Neural progenitor cell (in vitro differentiated cells): ENCODE measurements around the gene HMGB1. TPM values are rescaled to one million over a fixed set of nuclear protein-coding genes. Genes with fewer than 3 reads are reported as not detected.

Source experiments
- DNase-seq: peaks from one replicate; pipeline ENCODE4 v3.0.0-alpha.2; 2016; ENCODE audit warnings: low spot score
- H2AFZ ChIP-seq: fragments of 200-600 bp; sonication (generic); replicated peaks from 2 replicates; pipeline ENCODE4 v1.6.1; 2016; ENCODE audit warnings: antibody characterized with exemption
- H3F3A ChIP-seq: fragments of 200-600 bp; sonication (generic); 2 replicates; pipeline ENCODE4 v1.6.1; 2016; ENCODE audit warnings: antibody characterized with exemption, low read depth
- H3K27ac ChIP-seq: fragments of 200-600 bp; sonication (generic); 2 replicates; pipeline ENCODE4 v1.5.1; 2016; ENCODE audit warnings: mild to moderate bottlenecking
- H3K27me3 ChIP-seq: fragments of 200-600 bp; sonication (generic); 2 replicates; pipeline ENCODE4 v1.6.1; 2016; ENCODE audit warnings: mild to moderate bottlenecking, moderate library complexity
- H3K36me3 ChIP-seq: fragments of 200-600 bp; sonication (generic); 2 replicates; pipeline ENCODE4 v1.5.1; 2016
- H3K4me1 ChIP-seq: fragments of 200-600 bp; sonication (generic); 2 replicates; pipeline ENCODE4 v1.6.1; 2016; ENCODE audit warnings: mixed run types
- H3K4me2 ChIP-seq: fragments of 200-600 bp; sonication (generic); 2 replicates; pipeline ENCODE4 v1.6.1; 2016
- H3K4me3 ChIP-seq: fragments of 200-600 bp; sonication (generic); 2 replicates; pipeline ENCODE4 v1.5.1; 2016
- H3K79me2 ChIP-seq: fragments of 200-600 bp; sonication (generic); 2 replicates; pipeline ENCODE4 v1.6.1; 2016; ENCODE audit warnings: low read depth
- H3K9ac ChIP-seq: fragments of 200-600 bp; sonication (generic); 2 replicates; pipeline ENCODE4 v1.6.1; 2016
- H3K9me3 ChIP-seq: fragments of 200-600 bp; sonication (generic); 2 replicates; pipeline ENCODE4 v1.5.1; 2016; ENCODE audit warnings: low read depth
- H4K20me1 ChIP-seq: fragments of 200-600 bp; sonication (generic); 2 replicates; pipeline ENCODE4 v1.6.1; 2016; ENCODE audit warnings: low read depth
- H3K27ac Mint-ChIP-seq: 3 replicates; pipeline ENCODE4 v1.8.0; 2021; ENCODE audit warnings: mixed read lengths
- H3K27me3 Mint-ChIP-seq: 2 replicates; pipeline ENCODE4 v1.8.0; 2022; ENCODE audit warnings: low read depth, mild to moderate bottlenecking, inconsistent platforms, moderate library complexity, mixed read lengths; ENCODE audit not compliant: insufficient read depth
- H3K36me3 Mint-ChIP-seq: 3 replicates; pipeline ENCODE4 v1.8.0; 2021; ENCODE audit warnings: mixed read lengths
- H3K4me1 Mint-ChIP-seq: 3 replicates; pipeline ENCODE4 v1.8.0; 2021; ENCODE audit warnings: mixed read lengths
- H3K4me3 Mint-ChIP-seq: 3 replicates; pipeline ENCODE4 v1.8.0; 2021; ENCODE audit warnings: mild to moderate bottlenecking, moderate library complexity, mixed read lengths
- H3K9me3 Mint-ChIP-seq: 3 replicates; pipeline ENCODE4 v1.8.0; 2020; ENCODE audit warnings: mixed read lengths
- EZH2 ChIP-seq: fragments of 200-600 bp; sonication (generic); IDR thresholded peaks from 2 replicates; pipeline ENCODE4 v1.6.1; 2017; ENCODE audit warnings: antibody characterized with exemption, mild to moderate bottlenecking, moderate library complexity
- EZH2phosphoT487 ChIP-seq: fragments of 200-600 bp; sonication (generic); IDR thresholded peaks from 2 replicates; pipeline ENCODE4 v1.6.1; 2017; ENCODE audit warnings: antibody characterized with exemption
- total RNA-seq: library from RNA; depleted of rRNA; stranded (reverse); fragments of >200 nt; gene quantifications from 2 replicates; pipeline ENCODE4 v1.2.3, GENCODE V29; 2015; ENCODE audit warnings: low replicate concordance
- TF ChIP-seq, protein P1 (sequence below): fragments of 200-600 bp; sonication (generic); IDR thresholded peaks from 2 replicates; pipeline ENCODE4 v1.5.1; 2017; ENCODE audit warnings: antibody characterized with exemption, mild to moderate bottlenecking

The HMGB1 gene
- total RNA-seq, 1 donor from 2014 or later = 1,493 TPM

DNA sequence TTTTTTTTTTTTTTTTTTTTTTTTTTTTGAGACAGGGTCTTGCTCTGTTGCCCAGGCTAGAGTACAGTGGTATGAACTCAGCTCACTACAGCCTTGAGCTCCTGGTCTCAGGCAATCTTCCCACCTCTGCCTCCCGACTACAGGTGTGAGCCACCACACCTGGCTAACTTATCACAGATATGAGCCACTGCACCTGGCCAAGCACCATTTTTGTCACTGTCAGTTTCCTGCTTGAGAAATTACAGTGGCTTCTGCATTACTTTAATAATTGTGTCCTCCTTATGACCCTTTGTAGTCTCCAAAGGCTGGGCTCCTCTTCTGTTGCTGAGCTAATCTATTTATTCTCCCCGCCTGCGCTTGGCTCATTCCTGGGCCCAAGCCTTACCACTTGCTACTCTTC, 27.4 kb downstream of the HMGB1 start:
- Histone ChIP-seq H3K27me3 (no peaks in the 10 kb centered on the region), H3K36me3 (no peaks in the 10 kb centered on the region), H4K20me1 (no peaks in the 10 kb centered on the region), H3K9me3 (no peaks in the 10 kb centered on the region), H3K4me1 (no peaks in the 10 kb centered on the region), H3K79me2 (no peaks in the 10 kb centered on the region), H3K4me2 (no peak overlapping the region), H3F3A (no peaks in the 10 kb centered on the region), H2AFZ (no peak overlapping the region), H3K9ac (no peak overlapping the region), H3K27ac (no peak overlapping the region), H3K4me3 (no peak overlapping the region)
- H3K36me3 Mint-ChIP-seq = no peaks in the 10 kb centered on the region
- peaks cover 2% of the 10 kb centered on the region for H3K9me3 Mint-ChIP-seq
- no peak for TF ChIP-seq EZH2
- peaks cover 6% of the 10 kb centered on the region for H3K27me3 Mint-ChIP-seq
- H3K27ac Mint-ChIP-seq = no peak overlapping the region
- peaks cover 4% of the 10 kb centered on the region for H3K4me1 Mint-ChIP-seq
- no peak for DNase-seq
- no peak overlapping the region for H3K4me3 Mint-ChIP-seq

DNA sequence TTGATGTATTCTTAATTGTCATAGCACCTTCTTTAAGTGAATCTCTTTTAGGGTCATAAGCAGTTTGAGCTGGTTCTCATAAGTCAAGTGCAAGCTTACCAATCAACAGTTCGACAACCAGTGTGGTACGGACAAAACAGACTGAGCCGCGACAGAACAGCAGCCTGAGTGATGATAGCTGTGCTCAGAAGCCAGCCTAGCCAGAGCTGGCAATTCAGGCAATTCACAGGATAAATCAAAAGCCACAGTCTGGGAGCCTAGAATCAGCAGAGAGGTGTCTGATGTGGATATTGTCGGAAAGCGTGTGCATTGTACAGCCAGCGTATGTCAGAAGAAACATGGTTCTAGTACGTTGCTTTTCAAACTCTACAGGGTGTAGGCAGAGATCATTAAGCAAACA, 28.6 kb downstream of the HMGB1 start:
- H3K9me3 Mint-ChIP-seq = no peaks in the 10 kb centered on the region

DNA sequence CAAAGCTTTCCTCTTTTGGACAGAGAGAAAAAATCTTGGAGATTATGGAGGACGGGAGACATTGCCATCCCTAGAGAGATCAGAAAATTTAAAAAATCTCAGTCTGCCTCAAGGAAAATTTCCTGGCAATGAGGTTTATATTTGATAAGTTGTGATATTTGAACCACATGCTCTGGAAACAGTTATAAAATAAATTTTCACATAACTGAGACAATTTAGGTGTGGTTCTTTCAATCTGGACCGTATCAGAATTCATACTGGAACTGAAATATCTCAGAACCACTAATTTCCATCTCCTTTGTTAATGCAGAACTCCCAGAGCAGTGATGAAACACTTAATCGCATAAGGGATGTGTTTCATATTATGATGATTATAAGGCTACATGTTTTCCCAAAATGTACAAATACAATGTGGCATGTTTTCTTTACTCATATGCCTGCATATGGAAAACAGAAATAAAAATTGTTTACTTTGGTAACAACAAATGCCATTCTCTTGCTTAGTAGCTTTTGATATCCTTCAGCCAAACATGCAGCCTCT, 29.8 kb downstream of the HMGB1 start:
- Mint-ChIP-seq H3K27me3 (peaks cover 6% of the 10 kb centered on the region), H3K4me1 (no peaks in the 10 kb centered on the region), H3K9me3 (no peaks in the 10 kb centered on the region), H3K27ac (no peak overlapping the region), H3K36me3 (no peaks in the 10 kb centered on the region), H3K4me3 (no peak overlapping the region)
- Histone ChIP-seq H3F3A (no peaks in the 10 kb centered on the region), H3K79me2 (no peaks in the 10 kb centered on the region), H4K20me1 (no peaks in the 10 kb centered on the region), H3K9me3 (no peaks in the 10 kb centered on the region), H3K36me3 (no peaks in the 10 kb centered on the region), H2AFZ (no peak overlapping the region), H3K27me3 (no peaks in the 10 kb centered on the region), H3K9ac (no peak overlapping the region), H3K4me3 (no peak overlapping the region), H3K27ac (no peak overlapping the region), H3K4me1 (no peaks in the 10 kb centered on the region), H3K4me2 (no peak overlapping the region)
- no peak for DNase-seq
- no peak for TF ChIP-seq EZH2phosphoT487
- TF ChIP-seq, protein P1, sequence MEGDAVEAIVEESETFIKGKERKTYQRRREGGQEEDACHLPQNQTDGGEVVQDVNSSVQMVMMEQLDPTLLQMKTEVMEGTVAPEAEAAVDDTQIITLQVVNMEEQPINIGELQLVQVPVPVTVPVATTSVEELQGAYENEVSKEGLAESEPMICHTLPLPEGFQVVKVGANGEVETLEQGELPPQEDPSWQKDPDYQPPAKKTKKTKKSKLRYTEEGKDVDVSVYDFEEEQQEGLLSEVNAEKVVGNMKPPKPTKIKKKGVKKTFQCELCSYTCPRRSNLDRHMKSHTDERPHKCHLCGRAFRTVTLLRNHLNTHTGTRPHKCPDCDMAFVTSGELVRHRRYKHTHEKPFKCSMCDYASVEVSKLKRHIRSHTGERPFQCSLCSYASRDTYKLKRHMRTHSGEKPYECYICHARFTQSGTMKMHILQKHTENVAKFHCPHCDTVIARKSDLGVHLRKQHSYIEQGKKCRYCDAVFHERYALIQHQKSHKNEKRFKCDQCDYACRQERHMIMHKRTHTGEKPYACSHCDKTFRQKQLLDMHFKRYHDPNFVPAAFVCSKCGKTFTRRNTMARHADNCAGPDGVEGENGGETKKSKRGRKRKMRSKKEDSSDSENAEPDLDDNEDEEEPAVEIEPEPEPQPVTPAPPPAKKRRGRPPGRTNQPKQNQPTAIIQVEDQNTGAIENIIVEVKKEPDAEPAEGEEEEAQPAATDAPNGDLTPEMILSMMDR = no peak
- TF ChIP-seq EZH2 = no peak

More for the DNA sequence above, 28.6 kb downstream of the HMGB1 start:
- H3F3A ChIP-seq = no peaks in the 10 kb centered on the region
- TF ChIP-seq EZH2phosphoT487 (no peak), EZH2 (no peak)
- TF ChIP-seq, protein P1 = no peak
- Mint-ChIP-seq H3K27me3 (peaks cover 6% of the 10 kb centered on the region), H3K4me1 (no peaks in the 10 kb centered on the region), H3K4me3 (no peak overlapping the region), H3K27ac (no peak overlapping the region), H3K36me3 (no peaks in the 10 kb centered on the region)
- no peaks in the 10 kb centered on the region for H3K9me3 ChIP-seq
- H3K27ac ChIP-seq = no peak overlapping the region
- no peaks in the 10 kb centered on the region for H3K79me2 ChIP-seq
- H2AFZ ChIP-seq = no peak overlapping the region
- no peaks in the 10 kb centered on the region for H3K27me3 ChIP-seq
- no peak overlapping the region for H3K9ac ChIP-seq
- H3K36me3 ChIP-seq = no peaks in the 10 kb centered on the region
- no peak for DNase-seq
- no peak overlapping the region for H3K4me3 ChIP-seq
- H4K20me1 ChIP-seq = no peaks in the 10 kb centered on the region
- no peak overlapping the region for H3K4me2 ChIP-seq
- no peaks in the 10 kb centered on the region for H3K4me1 ChIP-seq

DNA sequence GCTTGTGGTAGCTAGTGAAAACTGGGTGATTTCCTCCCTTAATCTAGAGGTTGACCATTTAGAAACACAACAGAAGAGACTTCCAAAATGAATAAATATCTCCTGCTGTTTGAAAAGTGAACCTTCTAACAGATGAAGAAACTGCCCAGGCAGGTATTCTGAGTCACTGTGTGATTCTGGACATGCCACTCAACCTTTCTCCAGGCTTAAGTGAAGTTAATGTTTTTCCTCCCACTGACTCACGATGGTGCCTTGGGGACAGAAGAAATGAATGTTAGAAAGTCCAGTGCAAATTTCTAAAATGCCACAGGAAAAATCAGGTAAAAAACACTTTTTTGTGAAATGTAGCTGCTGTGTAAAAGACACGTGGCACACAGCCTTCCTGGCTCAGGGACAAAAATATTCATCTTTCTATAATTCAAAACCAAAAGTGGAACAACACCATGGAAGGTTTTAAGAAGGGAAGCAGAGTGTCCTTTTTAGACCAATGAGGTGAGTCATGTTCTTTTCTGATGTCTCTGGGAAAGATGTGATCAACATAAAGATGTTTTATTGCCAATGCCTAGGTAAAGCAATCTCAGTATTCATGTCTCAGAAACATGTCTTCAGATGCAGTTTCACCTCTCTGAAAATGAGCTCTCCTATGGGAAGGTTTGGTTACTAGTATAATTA, 34.3 kb downstream of the HMGB1 start:
- H3K4me2 ChIP-seq = no peak overlapping the region
- no peak for DNase-seq
- H3F3A ChIP-seq = no peaks in the 10 kb centered on the region
- no peaks in the 10 kb centered on the region for H3K36me3 ChIP-seq
- H3K4me1 ChIP-seq = no peaks in the 10 kb centered on the region
- H3K79me2 ChIP-seq = no peaks in the 10 kb centered on the region
- no peaks in the 10 kb centered on the region for H3K36me3 Mint-ChIP-seq
- H3K9ac ChIP-seq = no peak overlapping the region
- no peaks in the 10 kb centered on the region for H3K9me3 ChIP-seq
- H2AFZ ChIP-seq = no peak overlapping the region
- H3K27ac Mint-ChIP-seq = no peak overlapping the region
- H3K27ac ChIP-seq = no peak overlapping the region
- H3K4me1 Mint-ChIP-seq = no peaks in the 10 kb centered on the region
- no peaks in the 10 kb centered on the region for H3K27me3 ChIP-seq
- TF ChIP-seq EZH2phosphoT487 (no peak), EZH2 (no peak)
- TF ChIP-seq, protein P1 = no peak
- H3K4me3 ChIP-seq = no peak overlapping the region
- no peaks in the 10 kb centered on the region for H4K20me1 ChIP-seq
- peaks cover 4% of the 10 kb centered on the region for H3K9me3 Mint-ChIP-seq
- H3K27me3 Mint-ChIP-seq = peaks cover 2% of the 10 kb centered on the region
- H3K4me3 Mint-ChIP-seq = no peak overlapping the region
